Thoracic aorta (tissue), 2 donors: ENCODE results near the gene ITPR2. TPM values are rescaled to one million over a fixed set of nuclear protein-coding genes. Genes with fewer than 3 reads are reported as not detected.

Experiments used
- ATAC-seq: fragments of 150-250 bp; one replicate; pipeline ENCODE4 v1.8.0; 2017; ENCODE audit warnings: low read depth; ENCODE audit not compliant: insufficient number of reproducible peaks, low FRiP score
- DNase-seq: peaks from one replicate; pipeline ENCODE4 v3.0.0-alpha.2; 2020; ENCODE audit warnings: low spot score
- H3K27ac ChIP-seq, 2 donors: fragments of 200-600 bp; sonication (generic); 1 replicate in 1 of 2; 2 replicates in 1 of 2; pipeline ENCODE4 v1.5.1; 2016; ENCODE audit warnings: mild to moderate bottlenecking in 2 of 2, moderate library complexity in 2 of 2
- H3K27me3 ChIP-seq: fragments of 200-600 bp; sonication (generic); replicated peaks from 2 replicates; pipeline ENCODE4 v1.6.0; 2016; ENCODE audit warnings: mild to moderate bottlenecking; ENCODE audit not compliant: insufficient read depth
- H3K36me3 ChIP-seq: fragments of 200-600 bp; sonication (generic); one replicate; pipeline ENCODE4 v1.5.1; 2016
- H3K4me1 ChIP-seq, 2 donors: fragments of 200-600 bp; sonication (generic); 1 replicate in 1 of 2; 2 replicates in 1 of 2; pipeline versions ENCODE4 v1.5.1 to v1.6.0; 2016; ENCODE audit warnings: low read depth in 2 of 2, mild to moderate bottlenecking in 1 of 2; ENCODE audit not compliant: control insufficient read depth in 1 of 2
- H3K4me3 ChIP-seq: fragments of 200-600 bp; sonication (generic); 2 replicates; pipeline ENCODE4 v1.5.1; 2016; ENCODE audit warnings: mild to moderate bottlenecking
- H3K9me3 ChIP-seq: fragments of 200-600 bp; sonication (generic); 2 replicates; pipeline ENCODE4 v1.5.1; 2016
- CTCF ChIP-seq: fragments of 200-600 bp; sonication (generic); IDR thresholded peaks from one replicate; pipeline ENCODE4 v1.5.1; 2019; ENCODE audit warnings: antibody characterized with exemption
- total RNA-seq, 2 donors: library from RNA; depleted of rRNA; stranded (reverse); fragments of >200 nt; gene quantifications; one replicate each; pipeline versions ENCODE4 v1.1.0 to v1.2.3, GENCODE V29; 2016

Gene ITPR2
- total RNA-seq, 2 donors from 2014 or later, result 28.3 to 86.3 TPM

GRCh38 chr12:26535826-26536225 is 297.2 kb downstream of the ITPR2 start:
- DNase-seq (no peak), ATAC-seq (no peak)
- Histone ChIP-seq H3K27me3 (no peaks in the 10 kb centered on the region), H3K27ac (no peak overlapping the region), H3K4me1 (no peaks in the 10 kb centered on the region), H3K9me3 (no peaks in the 10 kb centered on the region), H3K36me3 (no peaks in the 10 kb centered on the region), H3K4me3 (no peak overlapping the region)
- TF ChIP-seq CTCF, result no peak

DNA sequence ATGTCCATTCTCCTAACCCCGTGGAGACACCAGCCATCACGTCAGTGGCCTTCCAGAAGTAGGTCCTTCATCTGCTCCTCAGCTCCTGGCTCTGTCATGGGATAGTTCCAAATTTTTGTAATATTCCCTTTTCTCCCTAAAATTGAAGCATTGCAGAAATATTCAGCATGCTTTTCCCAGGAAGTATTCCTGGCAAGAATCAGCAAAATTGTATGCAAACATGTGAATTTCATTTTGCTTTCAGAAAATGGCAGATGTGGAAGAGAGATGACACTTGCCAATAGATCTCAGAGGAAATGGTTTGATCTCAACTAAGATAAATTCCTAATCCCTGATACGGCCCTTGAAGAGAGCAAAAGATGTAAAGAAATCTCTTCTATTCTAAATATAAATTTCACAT is 298.9 kb downstream of the ITPR2 start:
- H3K4me1 ChIP-seq, result no peaks in the 10 kb centered on the region
- H3K4me3 ChIP-seq, result no peak overlapping the region
- ATAC-seq, result no peak
- no peak for TF ChIP-seq CTCF
- H3K9me3 ChIP-seq, result no peaks in the 10 kb centered on the region
- no peaks in the 10 kb centered on the region for H3K27me3 ChIP-seq
- H3K36me3 ChIP-seq, result no peaks in the 10 kb centered on the region
- no peak for DNase-seq
- no peak overlapping the region for H3K27ac ChIP-seq

GRCh38 chr12:26533211-26533610 is 299.8 kb downstream of the ITPR2 start:
- no peaks in the 10 kb centered on the region for H3K27me3 ChIP-seq
- H3K4me1 ChIP-seq, result no peaks in the 10 kb centered on the region
- no peaks in the 10 kb centered on the region for H3K36me3 ChIP-seq
- H3K4me3 ChIP-seq, result no peak overlapping the region
- no peak overlapping the region for H3K27ac ChIP-seq
- no peak for DNase-seq
- no peak for TF ChIP-seq CTCF
- H3K9me3 ChIP-seq, result no peaks in the 10 kb centered on the region
- ATAC-seq, result no peak

DNA sequence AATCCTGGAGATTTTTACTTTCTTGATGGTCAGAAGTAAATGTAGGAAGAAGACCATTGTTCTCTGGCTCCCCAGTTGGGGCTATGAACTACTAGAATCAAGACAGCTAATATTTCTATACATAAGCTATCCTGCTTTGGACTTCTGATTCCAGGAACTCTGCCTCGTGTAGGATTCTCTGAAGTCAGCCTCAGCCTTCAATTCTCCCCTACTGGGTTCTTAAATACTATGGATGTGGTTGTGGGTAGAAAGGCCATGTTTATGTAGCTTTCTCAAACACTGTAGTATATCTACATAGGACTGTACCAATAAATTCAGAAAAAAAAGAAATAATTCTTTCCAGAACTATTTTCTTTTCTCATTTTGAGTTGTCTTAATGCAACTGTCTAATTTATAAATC is 302.5 kb downstream of the ITPR2 start:
- Histone ChIP-seq H3K36me3 (no peaks in the 10 kb centered on the region), H3K4me1 (no peaks in the 10 kb centered on the region), H3K27ac (no peak overlapping the region), H3K9me3 (no peaks in the 10 kb centered on the region), H3K27me3 (no peaks in the 10 kb centered on the region), H3K4me3 (no peak overlapping the region)
- no peak for TF ChIP-seq CTCF
- DNase-seq (no peak), ATAC-seq (no peak)

DNA sequence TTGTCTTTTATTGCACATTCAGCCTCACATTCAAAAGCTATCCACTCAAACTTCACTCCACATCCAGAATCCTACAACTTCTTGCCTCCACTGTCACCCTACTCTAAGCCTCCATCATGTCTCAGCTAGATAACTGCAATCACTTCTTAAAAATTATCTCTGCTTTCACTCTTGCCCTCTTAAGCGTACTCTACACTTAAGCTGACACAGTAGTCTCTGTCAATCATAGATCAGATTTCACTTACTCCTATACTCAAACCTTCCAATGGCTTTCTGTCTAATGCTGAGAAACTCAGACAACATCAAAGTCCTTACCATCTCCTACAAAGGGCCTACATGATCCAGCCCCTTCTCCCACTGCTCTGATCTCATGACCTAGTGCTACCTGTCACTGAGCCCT is 304.1 kb downstream of the ITPR2 start:
- TF ChIP-seq CTCF, result no peak
- H3K27me3 ChIP-seq, result no peaks in the 10 kb centered on the region
- no peaks in the 10 kb centered on the region for H3K36me3 ChIP-seq
- ATAC-seq, result no peak
- peaks cover 0 to 3% of the 10 kb centered on the region in 2 donors for H3K4me1 ChIP-seq
- DNase-seq, result no peak
- H3K9me3 ChIP-seq, result peaks cover 6% of the 10 kb centered on the region
- no peak overlapping the region for H3K4me3 ChIP-seq
- H3K27ac ChIP-seq, result no peak overlapping the region
